Measurements from ENCODE around the gene GNMT.

- TF ChIP-seq CTCF (IDR thresholded peaks at IDR 0.05 in 2 of 3, conservative IDR thresholded peaks at IDR 0.05 in 1 of 3; ENCODE audit: control insufficient read depth in 2 of 3, extremely low read depth in 1 of 3, insufficient read depth in 1 of 3, low read depth in 3 of 3, low read length in 3 of 3) = no peak
- TF ChIP-seq EP300 (IDR thresholded peaks at IDR 0.05; ENCODE audit: borderline replicate concordance in 1 of 2, control insufficient read depth in 1 of 2, low read depth in 2 of 2, low read length in 2 of 2) = no peak
- TF ChIP-seq BHLHE40 (IDR thresholded peaks at IDR 0.05; ENCODE audit: borderline replicate concordance in 1 of 2, low read depth in 2 of 2, low read length in 1 of 2) = no peak
- TF ChIP-seq SRF (IDR thresholded peaks at IDR 0.05; ENCODE audit: low read depth in 2 of 2, low read length in 2 of 2) = no peak
Measured at GRCh38 chr6:43007126-43007525, 46.6 kb downstream of the GNMT start.
